ENCODE data around the gene TTC28.

The TTC28 gene

DNA sequence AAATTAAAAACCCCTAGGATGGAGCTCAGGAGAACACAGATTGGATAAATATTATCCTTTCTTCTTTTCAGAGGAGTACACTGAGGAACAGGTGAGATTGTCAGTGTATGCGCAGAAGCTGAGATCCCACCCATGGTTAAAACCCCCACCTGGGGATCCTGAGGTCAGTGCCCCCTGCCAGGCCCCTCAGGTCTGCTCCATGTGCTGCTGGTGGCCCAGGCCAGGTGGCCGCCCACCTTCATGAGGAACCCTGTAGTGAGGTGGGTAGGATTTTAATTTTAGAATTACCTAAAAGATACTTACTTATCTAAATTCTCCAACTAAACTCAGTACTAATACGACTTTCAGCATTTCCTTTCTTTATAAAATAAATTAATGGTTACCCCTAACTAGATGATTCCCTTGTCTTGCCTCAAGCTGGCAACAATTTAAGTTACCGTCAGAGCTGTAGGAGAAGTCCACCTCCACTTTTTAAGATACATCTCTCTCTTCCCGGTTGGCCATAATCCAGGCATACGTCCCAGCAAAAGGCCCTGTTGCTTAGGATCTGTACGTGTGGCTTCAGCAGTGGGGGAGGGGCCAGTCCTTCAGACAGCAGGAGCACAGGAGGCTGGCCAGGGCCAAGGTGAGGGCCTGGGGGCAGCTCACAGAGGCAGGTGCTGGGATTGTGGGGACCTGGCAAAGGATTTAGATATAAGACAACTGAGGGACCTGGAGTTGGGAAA is 699.1 kb downstream of the TTC28 start:
- DNase-seq, result no peak

DNA sequence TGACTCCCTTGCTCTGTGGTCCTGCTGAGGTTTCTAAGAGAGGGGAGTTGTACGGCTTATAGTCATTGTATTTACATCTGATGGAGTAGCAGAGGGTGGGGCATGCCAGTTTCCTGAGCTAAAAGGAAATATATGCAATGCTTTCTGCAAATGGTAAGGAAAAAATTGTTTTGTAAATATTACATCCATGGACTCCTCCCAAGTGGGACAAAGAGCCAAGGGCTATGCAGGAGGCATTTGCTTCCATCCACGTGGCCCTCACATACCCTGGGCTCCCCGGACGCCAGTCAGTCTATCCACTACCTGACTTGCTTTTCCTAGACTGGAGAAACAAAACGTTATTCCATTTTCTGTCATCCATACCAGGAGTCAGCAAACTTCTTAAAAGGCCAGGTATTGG is 700.8 kb downstream of the TTC28 start:
- DNase-seq, result no peak

DNA sequence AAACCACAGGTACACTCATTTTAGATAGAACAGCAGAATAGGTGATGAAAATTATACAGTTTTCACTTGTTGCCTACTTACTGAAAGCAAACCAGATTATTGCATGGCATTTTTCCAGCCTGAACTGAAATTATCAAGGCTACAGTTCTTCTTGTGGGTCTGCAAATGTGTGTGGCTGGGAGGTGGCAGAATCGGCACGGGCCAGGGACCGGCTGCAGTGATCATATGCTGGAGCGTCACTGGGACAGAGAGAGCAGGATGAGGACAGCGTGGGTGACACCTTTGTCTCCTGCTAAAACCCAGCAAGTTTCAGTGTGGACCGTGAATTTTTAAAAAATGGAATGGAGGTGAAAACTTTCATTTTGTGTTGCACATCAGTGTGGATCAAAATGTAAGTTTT is 701.3 kb downstream of the TTC28 start:
- DNase-seq, result no peak

DNA sequence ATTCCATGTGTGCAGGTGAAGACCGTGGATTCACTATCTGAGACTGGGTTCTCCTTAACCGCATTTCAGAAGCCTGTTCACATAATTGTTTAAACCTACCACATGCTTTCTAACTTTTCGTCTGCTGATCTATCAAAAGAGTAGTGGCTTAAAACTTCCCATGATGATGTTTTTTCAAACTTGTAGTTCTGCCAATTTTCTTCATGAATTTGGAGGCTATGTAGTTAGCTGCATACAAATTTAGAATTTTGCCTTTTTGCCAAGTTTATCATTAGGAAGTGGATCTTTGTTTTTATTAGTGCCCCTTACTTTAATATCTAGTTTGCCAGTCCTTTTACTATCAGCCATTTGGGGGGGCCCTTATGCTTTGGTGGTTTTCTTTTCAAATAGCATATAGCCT is 703.1 kb downstream of the TTC28 start:
- DNase-seq, result no peak

DNA sequence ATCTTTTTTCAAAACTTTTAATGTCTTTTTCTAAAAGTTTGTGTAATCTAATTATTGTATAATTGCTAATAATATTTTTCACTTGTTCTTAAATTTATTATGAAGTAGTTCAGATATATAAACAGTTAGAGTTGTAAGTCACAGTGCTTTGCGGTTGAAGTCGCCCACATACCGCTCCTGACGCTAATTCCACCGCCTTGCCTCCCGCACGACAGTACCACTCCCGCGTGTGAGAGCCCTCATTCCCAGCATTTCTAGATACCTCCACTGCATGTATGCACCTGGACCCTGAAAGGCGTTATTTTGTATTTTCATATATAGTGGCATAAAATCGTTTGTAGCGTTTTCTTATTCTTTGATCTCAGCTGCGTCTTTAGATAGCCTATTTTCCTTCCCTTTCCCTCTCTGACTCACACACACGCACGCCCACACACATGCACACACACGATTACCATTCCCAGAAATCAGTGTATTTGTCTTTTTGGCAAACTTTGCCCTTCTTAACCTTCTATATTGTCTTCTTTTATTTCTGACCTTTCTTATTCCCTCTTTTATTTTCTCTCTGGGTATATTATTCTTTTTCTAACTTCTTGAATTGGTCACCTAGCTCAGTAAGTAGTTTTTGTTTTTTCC is 704.1 kb downstream of the TTC28 start:
- no peak for DNase-seq

DNA sequence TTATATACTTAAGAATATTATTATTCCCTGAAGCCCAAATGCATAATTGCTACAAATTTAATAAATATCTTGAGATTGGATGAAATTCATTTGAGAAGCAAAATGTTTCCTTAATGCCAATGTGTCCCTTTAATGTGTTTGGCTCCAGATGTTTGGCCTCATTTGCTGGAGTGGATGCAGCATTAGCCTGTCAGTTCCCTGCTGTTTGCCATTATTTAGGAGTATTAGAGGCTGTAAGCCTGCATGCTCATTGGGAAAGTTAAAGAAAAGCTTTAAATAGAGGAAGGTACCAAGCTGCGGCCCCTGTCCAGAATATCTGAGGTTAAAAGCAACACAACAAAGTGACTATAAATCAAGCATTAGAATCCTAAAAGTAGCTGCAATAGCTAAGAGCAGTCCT is 705.8 kb downstream of the TTC28 start:
- DNase-seq, result no peak

DNA sequence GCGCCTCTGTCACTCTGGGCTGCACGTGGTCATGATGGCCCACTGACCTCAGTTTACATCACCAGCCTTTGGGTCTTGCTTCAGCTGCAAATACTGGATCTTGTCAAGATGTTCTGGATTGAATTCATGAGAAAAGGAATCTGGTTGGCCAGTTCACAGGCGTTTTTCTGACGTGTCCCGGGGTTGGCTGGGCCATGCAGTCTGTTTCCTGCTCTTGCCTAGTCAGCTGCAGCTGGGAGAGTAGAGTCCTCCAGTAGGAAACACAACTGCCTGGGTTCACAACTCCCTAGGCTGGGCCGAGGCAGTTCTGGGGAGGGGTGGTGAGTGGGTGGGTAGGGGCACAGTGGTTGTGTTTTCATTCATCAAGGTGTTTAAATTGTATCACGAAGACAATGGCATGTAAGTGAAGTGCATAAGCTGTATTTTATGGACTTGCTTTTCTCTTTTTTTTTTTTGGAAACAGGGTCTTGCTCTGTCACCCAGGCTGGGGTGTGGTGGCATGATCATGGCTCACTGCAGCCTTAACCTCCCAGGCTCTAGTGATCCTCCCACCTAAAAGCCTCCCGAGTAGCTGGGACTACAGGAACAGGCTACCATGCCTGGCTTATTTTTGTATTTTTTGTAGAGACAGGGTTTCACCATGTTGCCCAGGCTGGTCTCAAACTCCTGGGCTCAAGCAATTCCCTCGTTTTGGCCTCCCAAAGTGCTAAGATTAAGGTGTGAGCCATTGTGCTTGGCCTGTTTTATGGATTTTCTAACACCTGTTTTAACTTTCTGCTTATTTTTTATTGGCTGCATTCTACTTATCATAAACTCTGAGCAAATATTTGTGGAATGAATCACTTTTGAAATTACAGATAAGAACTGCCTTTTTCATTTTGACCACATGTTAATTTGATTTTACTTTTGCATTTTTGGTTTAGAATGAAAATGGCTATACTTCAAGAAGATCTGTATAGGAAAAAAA is 706.6 kb downstream of the TTC28 start:
- DNase-seq, result no peak

DNA sequence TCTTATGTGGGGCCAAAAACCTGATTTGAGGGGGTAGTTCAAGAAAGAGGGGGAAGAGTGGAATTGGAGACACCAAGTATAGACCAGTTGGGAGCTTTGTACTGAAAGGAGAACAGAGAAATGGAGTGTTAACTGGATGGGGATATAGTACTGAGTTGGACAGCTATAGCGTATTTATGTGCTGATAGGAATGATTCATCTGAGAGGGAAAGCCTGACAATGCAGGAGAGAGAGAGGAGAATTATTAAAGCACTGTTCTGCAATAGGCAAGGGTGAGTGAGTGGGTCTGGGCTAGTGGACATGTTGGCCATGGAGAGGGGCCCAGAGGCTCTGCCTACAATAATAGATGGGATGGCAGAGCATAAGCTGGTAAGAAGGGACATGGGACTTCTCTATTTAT is 707.7 kb downstream of the TTC28 start:
- no peak for DNase-seq

DNA sequence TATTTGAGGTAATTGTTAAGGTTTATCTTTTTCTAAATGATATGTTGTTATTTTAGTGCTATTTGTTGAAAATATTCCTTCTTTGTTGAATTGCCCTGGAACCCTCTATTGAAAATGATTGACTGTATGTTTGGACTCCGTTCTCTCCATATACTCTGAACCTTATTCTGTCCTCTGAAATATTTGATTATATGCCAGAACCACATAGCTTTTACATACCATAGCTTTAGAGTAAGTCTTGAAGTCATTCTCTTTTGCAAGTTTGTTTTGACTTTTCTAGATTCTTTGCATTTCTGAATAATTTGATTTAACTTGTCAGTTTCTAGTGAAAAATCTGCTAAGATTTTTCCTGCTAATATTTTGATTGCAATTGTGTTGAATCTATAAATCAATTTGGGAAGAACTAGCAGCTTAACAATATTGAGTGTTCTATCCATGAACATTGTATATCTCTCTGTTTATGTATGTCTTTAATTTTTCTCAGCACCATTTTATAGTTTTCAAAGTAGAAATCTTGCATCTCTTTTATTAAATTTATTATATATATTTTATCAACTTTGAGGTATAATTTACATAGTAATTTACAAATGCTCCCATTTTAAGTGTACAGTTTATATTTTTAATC is 708.9 kb downstream of the TTC28 start:
- DNase-seq, result no peak

DNA sequence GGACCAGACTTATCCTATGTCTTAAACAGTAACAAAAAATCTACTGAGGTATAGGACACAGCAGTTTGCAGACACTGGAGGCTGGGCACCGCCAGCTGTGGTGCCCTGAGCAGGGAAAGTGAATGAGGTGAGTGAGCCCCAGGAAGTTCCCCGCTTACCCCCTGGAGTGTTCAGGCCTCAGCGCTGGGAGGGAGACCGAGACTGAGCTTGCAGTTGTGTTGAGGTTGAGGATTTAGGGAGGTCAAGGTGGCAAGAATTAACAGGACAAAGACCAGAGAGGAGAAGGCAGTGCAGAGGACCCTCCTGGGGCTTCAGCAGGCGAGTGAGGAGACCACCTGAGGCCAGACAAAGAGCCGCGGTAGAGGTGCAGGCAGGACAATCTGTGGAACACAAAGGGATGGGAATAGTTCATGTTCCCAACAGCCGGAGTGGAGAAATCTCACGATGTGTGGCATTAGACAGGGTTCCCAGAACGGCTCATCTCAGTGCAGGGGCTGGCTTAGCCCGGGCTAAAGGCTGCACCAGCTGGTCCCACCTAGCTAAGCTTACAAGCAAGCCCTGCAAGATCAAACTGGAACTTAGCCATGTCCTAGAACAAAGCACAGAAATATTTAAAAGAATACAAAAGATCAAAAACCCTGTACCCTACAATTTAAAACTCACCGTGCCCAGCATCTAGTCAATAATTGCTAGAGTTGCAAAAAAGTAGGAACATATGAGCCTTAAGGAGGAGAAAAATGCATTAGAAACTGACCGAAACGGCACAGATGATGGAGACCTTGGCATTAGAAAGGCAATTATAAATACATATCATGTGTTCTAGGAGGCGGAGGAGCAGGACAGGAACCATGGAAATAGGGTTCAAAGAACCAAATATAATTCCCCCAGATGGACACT is 713.2 kb downstream of the TTC28 start:
- no peak for DNase-seq

DNA sequence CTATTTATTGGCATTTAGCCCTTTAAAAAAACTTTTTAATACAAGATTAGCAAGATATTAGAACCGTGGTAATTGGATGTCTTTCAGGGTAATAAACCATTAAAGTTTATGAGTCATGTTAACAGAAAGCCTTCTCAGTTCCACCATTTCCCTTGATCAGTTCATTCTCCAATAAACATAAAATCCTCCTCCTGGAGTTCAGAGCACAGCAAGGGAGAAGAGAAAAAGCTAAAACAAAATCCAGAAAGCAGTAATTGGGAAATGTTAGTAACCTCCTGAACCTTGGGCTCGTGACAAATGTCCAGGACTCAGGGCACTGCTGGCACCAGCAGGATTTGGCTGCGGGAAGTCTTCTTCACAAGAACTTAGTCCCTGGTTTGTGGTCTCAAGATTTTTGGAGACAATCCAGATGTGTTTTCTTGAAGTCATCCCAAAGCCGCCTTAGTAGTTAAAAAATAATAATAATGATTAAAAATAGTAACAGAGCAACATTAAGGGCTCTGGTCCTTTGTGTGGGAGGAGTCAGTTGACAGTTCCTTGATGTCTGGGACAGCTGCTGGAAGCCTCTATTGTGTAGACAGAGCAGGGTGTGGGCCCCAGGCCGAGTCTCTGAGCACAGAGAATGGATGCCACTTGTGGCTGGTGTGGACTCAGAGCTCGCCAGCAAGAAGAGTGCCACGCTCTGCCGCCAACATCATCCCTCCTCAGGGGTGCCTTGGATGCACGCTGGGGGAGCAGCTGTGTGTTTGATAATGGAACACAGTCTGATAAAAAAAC is 717.2 kb downstream of the TTC28 start:
- DNase-seq, result no peak

DNA sequence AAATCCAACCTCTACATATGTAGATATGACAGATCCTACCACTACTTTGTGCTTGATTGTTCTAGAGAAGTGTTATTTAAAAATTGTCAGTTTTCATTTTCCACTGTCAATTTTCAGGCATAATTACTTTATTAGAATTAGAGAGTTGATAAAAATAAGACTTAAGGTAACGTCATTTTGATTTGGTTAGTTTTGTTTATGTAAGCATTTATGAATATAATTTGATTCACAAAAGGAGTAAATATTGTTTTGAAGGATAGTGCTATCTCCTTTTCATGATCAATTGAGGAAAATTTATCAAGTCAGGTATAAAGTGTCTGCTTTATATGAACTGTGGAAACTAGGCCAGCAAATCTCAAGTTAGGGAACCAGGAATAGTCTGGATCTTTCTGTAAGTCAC is 718.0 kb downstream of the TTC28 start:
- no peak for DNase-seq

DNA sequence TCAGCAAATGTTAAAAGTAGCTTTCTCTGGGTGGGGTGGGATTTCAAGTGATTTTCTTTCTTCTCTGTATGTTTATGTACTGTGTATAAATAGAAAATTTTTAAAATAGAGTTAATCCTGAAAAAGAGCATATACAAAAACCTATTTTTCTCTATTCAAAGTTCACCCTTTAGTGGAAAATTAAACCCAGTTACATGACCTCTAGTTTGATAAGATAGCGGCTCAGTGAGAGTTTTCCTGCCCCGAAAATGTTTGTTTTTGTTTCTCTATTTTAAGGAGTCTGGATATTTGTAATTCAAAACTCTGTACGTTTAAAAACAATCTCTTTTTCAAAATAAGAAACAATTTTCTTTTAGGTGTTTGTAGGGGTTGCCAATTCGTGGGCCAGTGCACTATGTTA is 718.5 kb downstream of the TTC28 start:
- no peak for DNase-seq

DNA sequence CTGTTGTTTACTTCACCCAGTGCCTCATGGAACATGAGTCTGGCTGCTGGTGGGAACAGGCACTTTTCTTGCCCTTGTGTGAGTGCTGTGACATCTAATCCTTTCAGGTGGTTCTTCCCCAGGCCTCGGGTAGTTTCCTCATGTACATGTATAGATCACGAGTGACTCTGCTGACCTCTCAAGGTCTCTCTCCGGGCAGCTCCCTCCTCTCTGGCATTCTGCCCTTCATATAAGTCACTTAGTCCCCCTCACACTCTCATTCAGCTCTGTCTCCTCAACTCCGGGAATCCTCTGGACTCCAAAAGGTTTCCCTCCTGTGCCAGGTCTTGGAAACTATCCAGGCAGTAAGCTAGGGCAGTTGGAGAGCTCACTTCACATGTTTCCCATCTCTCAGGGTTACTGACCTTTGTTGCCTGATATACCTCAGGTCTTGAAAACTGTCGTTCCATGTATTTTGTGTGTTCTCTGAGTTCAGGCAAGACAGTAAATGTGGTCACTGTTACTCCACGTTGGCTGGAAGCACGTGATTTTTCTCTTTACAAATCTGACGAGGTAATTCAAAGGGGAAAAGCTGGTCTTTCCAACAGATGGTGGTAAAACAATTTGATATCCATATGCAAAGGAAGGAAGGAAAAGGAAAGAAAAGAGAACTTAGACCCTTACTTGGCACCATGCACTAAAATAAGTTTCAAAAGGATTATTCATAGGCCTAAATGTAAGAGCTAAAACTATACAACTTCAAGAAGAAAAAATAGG is 720.1 kb downstream of the TTC28 start:
- DNase-seq, result no peak

DNA sequence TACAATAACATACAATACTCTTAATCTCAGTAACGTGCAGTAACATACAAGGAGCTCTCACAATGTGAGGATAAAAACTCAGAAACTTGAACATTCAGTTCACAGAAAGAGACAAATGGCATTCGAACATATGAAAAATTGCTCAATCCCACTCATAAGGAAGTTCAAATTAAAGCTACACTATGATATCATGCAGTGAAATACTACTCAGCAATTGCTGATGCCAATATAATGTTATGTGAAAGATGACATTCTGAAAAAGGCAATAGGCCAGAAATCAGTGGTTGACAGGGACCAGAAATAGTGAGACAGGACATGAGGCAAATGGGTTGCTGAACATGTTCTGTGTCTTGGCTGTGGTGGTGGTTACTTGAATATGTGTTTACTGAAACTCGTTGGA is 726.9 kb downstream of the TTC28 start:
- no peak for DNase-seq

DNA sequence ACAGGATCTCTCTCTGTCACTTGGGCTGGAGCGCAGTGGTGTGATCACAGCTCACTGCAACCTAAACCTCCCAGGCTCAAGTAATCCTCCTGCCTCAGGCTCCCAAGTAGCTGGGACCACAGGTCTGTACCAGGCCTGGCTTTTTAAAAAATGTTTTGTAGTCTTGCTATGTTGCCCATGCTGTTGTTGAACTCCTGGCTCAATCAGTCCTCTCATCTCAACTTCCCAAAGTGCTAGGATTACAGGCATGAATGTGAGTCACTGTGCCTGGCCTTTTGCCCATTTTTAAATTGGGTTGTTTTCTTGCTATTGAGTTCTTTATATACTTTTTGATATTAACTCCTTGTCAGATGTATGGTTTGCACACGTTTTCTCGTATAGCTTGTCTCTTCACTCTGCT is 727.5 kb downstream of the TTC28 start:
- no peak for DNase-seq

DNA sequence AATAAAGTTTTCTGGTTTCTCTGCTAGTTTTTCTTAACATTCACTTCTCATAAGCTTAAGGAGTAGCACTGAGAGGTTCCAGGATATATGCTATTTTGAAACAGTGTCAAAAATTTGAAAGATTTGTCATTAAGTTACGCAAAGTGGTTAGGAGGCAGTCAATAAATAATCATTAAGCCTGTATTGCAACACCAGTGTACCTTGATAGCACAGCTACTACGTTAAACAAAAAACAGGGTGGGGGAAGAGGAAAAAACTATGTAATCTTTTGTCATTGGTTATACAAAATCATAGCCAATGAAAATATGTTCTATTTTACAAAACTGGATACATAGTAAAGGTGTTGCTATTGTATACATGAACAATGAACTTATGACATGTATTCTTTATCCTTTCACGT is 730.2 kb downstream of the TTC28 start:
- no peak for DNase-seq

DNA sequence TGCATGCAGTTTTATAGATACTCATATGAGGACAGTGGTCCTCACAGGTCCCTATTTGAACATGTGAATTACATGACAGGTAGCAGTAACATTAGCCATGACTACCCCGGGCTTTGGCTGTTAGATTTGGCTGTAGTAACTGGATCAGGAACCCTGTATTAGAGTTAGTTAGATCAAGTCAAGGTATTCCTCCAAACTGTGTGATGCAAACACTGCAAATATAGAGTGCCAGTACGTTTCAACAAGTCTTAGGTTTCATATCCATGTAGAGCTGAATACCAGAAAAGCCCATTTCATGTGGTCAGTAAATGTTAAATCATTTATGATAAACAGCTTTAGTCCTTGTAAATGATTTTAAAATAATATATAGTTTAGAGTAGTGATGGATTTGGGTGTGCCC is 731.1 kb downstream of the TTC28 start:
- DNase-seq, result no peak

DNA sequence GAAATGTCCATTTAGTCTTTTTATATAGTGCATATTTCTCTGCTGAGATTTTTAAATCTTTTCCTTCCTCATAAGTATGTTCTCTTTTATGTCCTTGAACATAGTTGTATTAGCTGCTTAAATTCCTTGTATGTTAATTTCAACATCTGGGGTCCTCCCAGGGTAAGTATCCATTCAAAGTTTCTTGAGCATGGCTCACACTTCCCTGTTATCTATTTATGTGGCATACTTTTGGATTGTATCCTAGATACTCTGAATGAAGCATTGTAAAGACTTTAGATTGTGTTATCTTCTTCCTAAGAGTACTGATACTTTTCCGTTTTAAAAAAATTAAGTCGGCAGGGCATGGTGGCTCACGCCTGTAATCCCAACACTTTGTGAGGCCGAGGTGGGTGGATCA is 732.2 kb downstream of the TTC28 start:
- no peak for DNase-seq

DNA sequence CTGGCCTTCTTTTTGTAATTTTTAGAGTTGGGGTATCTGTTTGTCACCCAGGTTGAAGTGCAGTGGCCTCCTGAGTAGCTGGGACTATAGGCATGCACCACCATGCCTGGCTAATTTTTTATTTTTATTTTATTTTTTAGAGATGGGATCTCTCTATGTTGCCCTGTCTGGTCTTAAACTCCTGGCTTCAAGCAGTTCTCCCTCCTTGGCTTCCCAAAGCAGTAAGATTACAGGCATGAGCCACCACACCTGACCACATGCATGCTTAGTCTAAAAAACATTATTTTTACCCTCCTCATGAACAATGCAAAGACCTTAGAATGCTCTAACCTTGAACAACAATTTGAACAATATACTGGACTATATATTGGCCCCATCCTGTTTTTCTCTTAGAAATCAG is 738.5 kb downstream of the TTC28 start:
- no peak for DNase-seq

DNA sequence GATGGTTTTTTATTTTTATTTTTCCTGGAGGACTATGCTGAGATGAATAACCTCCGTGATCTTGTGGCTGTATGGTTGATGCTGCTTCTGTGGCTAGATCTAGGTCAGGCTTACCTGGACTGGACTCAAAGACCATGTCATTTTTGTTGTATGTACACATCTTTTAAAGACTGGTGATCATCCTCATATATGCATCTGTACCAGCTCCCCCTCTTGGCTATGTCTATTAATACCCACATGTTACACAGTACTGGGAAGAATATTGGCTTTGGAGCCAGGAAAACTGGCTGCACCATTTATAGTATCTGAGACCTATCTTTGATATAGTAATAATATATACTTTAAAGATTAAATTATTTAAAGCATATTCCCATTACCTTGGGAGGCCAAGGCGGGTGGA is 742.2 kb downstream of the TTC28 start:
- DNase-seq, result no peak
